GM20000 (cell line): ENCODE data around the gene SMIM26.

Source experiments
- DNase-seq: peaks from one replicate; pipeline ENCODE4 v3.0.0; 2012; ENCODE audit warnings: low spot score
- CTCF ChIP-seq: IDR thresholded peaks from 2 replicates; pipeline ENCODE4 v1.5.1; 2012; ENCODE audit warnings: mild to moderate bottlenecking, control low read depth; ENCODE audit errors: extremely low read depth, missing control alignments

SMIM26 gene

GRCh38 chr20:18532626-18533025, 34.6 kb upstream of the SMIM26 start:
- TF ChIP-seq CTCF, result no peak
- no peak for DNase-seq

GRCh38 chr20:18533491-18533890, 33.7 kb upstream of the SMIM26 start:
- no peak for TF ChIP-seq CTCF
- DNase-seq, result no peak

GRCh38 chr20:18533978-18534644, 33.1 kb upstream of the SMIM26 start:
- no peak for DNase-seq
- TF ChIP-seq CTCF, result no peak

- no peak for DNase-seq
- TF ChIP-seq CTCF, result no peak
These were observed 29.6 kb upstream of the SMIM26 start for GRCh38 chr20:18537651-18538050.

- no peak for DNase-seq
- no peak for TF ChIP-seq CTCF
These were observed 25.5 kb upstream of the SMIM26 start for GRCh38 chr20:18541741-18542140.

- no peak for TF ChIP-seq CTCF
- DNase-seq, result no peak
These were observed 24.0 kb upstream of the SMIM26 start for GRCh38 chr20:18543216-18543615.

- TF ChIP-seq CTCF, result no peak
- no peak for DNase-seq
These were observed 23.3 kb upstream of the SMIM26 start for GRCh38 chr20:18543932-18544331.
